ENCODE measurements around the gene PTER.

GRCh38 chr10:16439295-16439694 is 2.5 kb downstream of the PTER start:
- TF ChIP-seq POLR2AphosphoS5 (IDR thresholded peaks at IDR 0.05) (no peak), POLR2A (IDR thresholded peaks at IDR 0.05) (no peak), CTCF (IDR thresholded peaks at IDR 0.05) (no peak), EP300 (IDR thresholded peaks at IDR 0.05) (no peak)
